ENCODE results near the gene EEF1AKMT2.
"Not testable (repeated sequence)": the region's sequence is repeated elsewhere in the genome, so short reads cannot be mapped to it uniquely, and the experiment has no call there.

Gene EEF1AKMT2

DNA sequence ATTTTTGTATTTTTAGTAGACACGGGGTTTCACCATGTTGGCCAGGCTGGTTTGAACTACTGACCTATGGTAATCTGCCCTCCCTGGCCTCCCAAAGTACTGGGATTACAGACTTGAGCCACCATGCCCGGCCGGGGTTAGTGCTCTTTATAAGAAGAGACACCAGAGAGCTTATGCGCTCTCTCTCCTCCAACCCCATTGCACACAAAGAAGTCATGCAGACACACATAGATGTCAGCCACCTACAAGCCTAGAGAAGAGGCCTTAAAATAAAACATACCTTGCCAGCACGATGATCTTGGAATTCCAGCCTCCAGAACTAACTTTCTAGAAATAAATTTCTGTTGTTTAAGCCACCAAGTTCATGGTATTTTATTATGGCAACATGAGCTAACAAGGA, 37.5 kb downstream of the EEF1AKMT2 start:
- DNase-seq: no peak

GRCh38 chr10:124748953-124749645, 42.6 kb downstream of the EEF1AKMT2 start:
- DNase-seq: no peak

- no peak for DNase-seq
Observed at GRCh38 chr10:124748166-124748565, 43.5 kb downstream of the EEF1AKMT2 start.

DNA sequence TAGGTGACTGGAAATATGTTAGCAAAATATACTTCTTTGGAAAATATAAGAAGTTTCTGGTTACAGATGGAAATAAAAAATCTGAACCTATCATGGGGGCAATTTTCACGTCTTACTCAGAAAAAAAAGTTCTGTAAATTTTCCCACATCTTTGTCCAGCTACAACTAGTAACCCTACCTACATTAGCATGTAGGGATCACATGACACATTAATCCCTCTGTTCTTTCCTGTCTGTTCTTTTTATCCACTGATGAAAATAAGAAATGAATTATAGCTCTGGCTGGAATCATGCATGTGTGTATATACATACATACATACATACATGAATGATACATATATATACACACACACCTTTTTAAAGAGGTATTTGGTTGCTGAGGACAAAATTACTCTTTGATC, 43.9 kb downstream of the EEF1AKMT2 start:
- no peak for DNase-seq

- no peak for DNase-seq
Observed at GRCh38 chr10:124746992-124747391, 44.7 kb downstream of the EEF1AKMT2 start.

DNA sequence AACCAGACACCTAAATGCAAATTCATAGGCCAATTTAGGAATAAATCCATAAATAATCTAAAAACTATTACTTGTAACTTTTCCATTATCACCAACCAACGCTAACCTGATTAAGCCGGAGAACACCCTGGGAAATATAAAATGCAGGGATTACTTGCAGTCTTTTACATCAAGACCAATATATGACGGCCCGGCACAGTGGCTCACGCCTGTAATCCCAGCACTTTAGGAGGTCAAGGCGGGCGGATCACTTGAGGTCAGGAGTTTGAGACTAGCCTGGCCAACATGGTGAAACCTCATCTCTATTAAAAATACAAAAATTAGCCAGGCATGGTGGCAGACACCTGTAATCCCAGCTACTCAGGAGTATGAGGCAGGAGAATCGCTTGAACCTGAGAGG, 45.2 kb downstream of the EEF1AKMT2 start:
- not testable (repeated sequence) for DNase-seq

GRCh38 chr10:124745673-124746072, 46.0 kb downstream of the EEF1AKMT2 start:
- DNase-seq: no peak

DNA sequence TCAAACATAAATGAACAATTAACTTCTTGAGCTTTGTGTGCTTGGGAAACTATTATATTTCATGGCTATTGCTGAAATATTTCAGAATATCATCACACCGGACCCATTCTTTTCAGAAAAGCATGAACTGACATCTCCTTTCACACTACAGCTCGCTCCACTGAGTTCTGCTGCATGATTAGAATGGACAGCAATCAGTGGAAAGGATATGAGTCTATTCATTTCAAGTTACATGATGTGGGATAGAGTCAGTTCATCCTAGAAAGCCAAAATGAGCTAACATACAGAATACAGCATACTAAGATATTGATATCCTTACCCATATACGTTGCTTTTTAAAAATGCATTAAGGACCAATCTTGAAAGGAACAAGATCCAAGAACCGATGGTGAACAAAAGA, 46.4 kb downstream of the EEF1AKMT2 start:
- no peak for DNase-seq

DNA sequence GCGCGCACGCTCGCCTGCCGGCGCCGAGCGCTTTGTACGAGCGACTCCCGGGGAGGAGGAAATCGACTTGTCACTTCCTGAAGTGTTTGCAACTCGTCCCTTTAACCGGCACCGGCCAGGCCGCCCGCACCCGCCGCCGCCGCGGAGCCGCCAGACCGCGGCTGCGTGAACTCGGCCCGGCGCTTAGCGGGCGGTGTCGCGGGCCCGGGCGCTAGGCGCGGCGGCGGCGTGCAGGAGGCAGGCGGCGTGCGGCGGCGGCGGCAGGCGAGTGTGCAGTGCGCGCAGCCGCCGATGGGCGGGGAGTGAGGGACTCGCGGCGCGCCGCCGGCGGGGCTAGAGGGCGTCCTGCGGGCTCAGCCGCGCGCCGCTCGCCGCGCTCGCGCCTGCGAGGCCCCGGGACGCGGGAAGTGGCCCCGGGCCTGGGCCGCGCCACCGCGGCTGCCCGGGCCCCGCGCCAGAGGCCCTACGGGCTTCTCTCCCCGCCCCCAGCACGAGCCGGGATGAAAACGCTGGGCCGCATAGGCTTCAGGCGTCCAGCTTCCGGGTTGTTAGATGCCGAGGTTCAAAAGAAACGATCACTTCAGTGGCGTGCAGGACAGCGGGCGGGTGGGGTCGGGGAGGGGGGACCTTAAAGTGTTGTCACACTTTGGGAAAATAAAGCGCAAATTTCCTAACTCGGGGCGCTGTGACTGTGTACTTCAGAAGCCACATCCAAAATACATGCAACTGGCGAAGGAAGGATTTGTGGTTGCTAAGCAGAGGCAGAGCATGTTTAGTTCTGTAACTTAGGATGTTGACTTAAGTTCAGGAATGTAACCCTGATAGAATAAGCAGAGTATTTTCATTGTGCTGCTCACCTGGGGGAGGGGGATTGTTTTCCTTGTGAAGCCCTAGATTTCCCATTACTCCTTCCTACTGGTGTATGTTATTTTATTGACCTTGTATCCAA, 47.3 kb downstream of the EEF1AKMT2 start, which contains the start of gene FAM53B:
Gene FAM53B (minus strand): TSS at position 277 of the 949 bp plus-strand sequence. CDS start 37,665 bp downstream, outside the sequence.
- DNase-seq: no peak

GRCh38 chr10:124743191-124744101, 48.2 kb downstream of the EEF1AKMT2 start:
- no peak for DNase-seq

- DNase-seq: no peak
Observed at GRCh38 chr10:124742413-124743190, 49.1 kb downstream of the EEF1AKMT2 start.

GRCh38 chr10:124741922-124742412, 49.7 kb downstream of the EEF1AKMT2 start:
- DNase-seq: no peak

GRCh38 chr10:124741281-124741921, 50.3 kb downstream of the EEF1AKMT2 start:
- no peak for DNase-seq

DNA sequence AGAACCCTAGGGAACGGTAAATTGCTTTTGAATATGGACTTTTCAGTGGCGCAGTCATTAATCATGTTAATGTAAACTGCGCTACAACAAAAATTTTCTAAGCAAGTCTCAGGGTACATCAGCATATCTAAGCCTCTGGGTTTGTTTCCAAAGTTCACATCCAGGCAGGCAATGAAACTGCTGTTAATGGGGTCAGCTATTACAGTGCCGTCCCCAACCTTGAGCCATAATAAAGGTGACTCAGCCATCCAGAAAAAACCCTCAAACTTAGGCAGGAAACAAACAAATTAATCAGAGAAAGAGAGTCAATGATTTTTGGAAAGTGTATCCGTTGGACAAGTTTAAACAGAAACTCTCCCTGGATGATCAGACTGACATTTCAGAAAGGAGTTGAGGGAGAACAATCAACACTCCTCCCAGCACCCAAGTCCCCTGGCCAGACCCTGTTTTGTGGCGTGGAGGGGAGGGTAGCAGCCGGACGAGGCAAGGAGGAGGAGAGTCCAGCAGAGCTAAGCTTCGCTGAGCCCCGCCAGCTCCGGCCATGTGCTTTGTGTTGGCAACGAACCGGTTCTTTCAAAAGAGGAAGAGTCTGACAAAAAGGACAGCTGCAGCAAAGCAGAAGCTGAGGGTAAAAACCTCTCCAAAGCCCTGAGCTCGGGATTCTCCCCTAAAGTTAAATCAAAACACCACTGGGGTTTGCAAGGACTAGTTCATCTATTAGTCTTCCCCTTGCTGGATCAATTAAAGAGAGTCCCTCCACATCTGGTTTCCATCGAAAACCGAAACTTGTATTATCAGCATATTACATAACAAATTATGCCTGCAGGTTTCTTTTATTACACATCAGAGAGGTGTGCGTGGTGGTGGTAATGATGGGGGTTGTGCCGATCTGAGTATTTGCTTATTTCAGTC, 51.1 kb downstream of the EEF1AKMT2 start:
- DNase-seq: no peak

GRCh38 chr10:124739986-124740368, 51.7 kb downstream of the EEF1AKMT2 start:
- DNase-seq: no peak

DNA sequence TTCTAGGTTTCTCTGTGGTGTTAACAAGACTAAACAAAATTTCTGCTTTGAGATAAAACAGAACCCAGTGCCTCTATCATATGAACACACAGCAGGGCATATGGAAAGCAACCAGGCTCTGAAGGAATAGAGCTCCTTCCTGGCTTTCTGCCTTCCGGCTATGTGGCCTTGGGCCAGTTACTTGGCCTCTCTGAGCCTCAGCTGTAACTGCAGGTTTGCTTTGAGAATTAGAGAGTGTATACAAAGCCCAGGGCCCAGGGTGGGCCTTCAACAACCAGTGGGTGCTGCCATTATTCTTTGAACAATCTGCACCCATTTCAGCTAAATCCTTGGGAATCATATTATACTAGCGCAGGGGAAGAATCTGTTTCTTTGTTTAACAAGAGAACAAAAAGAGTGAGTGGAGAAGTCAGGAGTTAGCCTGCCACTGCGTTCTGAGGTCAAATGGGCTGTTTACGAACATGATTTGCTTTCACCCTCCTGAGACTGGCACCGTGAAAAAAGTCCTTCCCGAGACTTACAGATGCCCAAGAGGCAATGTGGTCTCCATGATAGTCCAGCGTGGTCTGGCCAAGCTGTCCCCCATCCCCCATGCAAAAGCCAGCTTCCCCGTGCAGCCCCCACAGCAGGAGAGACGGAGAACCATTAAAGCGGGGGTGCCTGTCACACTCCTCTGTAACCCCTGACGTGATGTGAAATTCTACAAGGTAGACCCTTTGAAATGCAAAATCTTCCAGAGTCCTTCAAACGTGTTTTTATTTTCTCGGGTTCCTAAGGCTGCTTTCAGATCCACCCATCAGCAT, 52.4 kb downstream of the EEF1AKMT2 start:
- DNase-seq: no peak

DNA sequence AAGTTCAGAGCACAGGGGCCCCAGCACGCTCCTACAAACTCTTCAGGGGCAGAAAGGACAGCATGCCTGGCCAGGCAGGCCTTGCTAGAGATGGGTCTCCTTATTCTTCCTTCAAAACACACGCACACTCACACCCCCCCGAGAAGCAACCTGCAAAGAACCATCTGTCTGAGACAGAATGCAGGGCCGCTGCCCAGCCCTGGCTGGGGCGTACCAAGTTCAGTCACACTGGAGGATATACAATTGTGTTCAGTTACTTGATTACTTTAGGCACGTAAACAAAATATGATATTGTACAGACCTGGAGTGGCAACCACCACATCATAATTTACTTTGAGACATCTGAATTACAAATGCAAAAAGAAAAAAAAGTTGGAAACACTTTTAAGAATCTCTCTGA, 53.2 kb downstream of the EEF1AKMT2 start:
- DNase-seq: no peak

- no peak for DNase-seq
Observed at GRCh38 chr10:124737708-124738107, 54.0 kb downstream of the EEF1AKMT2 start.

DNA sequence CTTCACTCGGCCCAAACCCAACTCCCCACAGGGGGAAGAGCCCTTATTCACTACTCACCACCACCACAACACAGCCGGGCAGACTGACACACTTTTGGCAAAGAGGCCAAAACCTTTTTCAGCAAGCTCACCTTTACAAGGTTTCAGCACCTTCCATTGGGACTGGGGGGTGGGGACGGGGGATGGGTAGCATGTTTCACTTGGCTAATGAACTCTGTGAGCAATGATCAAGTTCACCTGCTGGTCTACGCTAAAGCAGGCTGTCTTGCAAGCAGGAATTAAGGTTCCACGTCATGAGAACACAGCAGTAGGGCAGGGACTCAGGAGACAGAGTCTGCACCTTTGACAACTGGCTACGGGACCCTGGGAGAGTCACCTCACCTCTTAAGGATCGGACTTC, 54.5 kb downstream of the EEF1AKMT2 start:
- no peak for DNase-seq

Data from NCI-H187 treated with DMSO at 0.1 percent for 48 hours (cell line).